GM19452 (cell line): Measurements from ENCODE around the gene CAMTA1.
"Not testable (repeated sequence)": the region's sequence is repeated elsewhere in the genome, so short reads cannot be mapped to it uniquely, and the experiment has no call there.

ENCODE experiments used
- ATAC-seq: cut with Tn5 transposase; IDR thresholded peaks from one replicate; pipeline ENCODE4 v1.9.1; 2021; ENCODE audit not compliant: unreplicated experiment

Gene CAMTA1

GRCh38 chr1:7375329-7375728 is 590.1 kb downstream of the CAMTA1 start:
- ATAC-seq: no peak

GRCh38 chr1:7375781-7376660 is 590.8 kb downstream of the CAMTA1 start:
- ATAC-seq: no peak

GRCh38 chr1:7376676-7377075 is 591.4 kb downstream of the CAMTA1 start:
- no peak for ATAC-seq

GRCh38 chr1:7378346-7379130 is 593.3 kb downstream of the CAMTA1 start:
- ATAC-seq: no peak

GRCh38 chr1:7379441-7379971 is 594.3 kb downstream of the CAMTA1 start:
- ATAC-seq: no peak

- ATAC-seq: not testable (repeated sequence)
These were observed 594.8 kb downstream of the CAMTA1 start for GRCh38 chr1:7380068-7380467.

GRCh38 chr1:7380712-7381111 is 595.5 kb downstream of the CAMTA1 start:
- no peak for ATAC-seq

- not testable (repeated sequence) for ATAC-seq
These were observed 596.5 kb downstream of the CAMTA1 start for GRCh38 chr1:7381729-7382128.

- no peak for ATAC-seq
These were observed 597.7 kb downstream of the CAMTA1 start for GRCh38 chr1:7382971-7383370.

- no peak for ATAC-seq
These were observed 598.6 kb downstream of the CAMTA1 start for GRCh38 chr1:7383671-7384520.

- ATAC-seq: no peak
These were observed 599.4 kb downstream of the CAMTA1 start for GRCh38 chr1:7384679-7385078.

GRCh38 chr1:7385471-7386225 is 600.4 kb downstream of the CAMTA1 start:
- no peak for ATAC-seq

GRCh38 chr1:7386226-7387052 is 601.2 kb downstream of the CAMTA1 start:
- no peak for ATAC-seq

- no peak for ATAC-seq
These were observed 602.0 kb downstream of the CAMTA1 start for GRCh38 chr1:7387053-7387927.

- no peak for ATAC-seq
These were observed 602.9 kb downstream of the CAMTA1 start for GRCh38 chr1:7388141-7388487.

GRCh38 chr1:7388488-7389185 is 603.4 kb downstream of the CAMTA1 start:
- ATAC-seq: no peak

- ATAC-seq: no peak
These were observed 604.1 kb downstream of the CAMTA1 start for GRCh38 chr1:7389201-7389905.
